ENCODE data around the gene MAP7D1.
"Not testable (repeated sequence)": the region's sequence is repeated elsewhere in the genome, so short reads cannot be mapped to it uniquely, and the experiment has no call there.

Gene MAP7D1

GRCh38 chr1:36168514-36168913, 12.6 kb downstream of the MAP7D1 start:
- DNase-seq (ENCODE audit: low spot score): no peak

GRCh38 chr1:36170643-36171412, 14.9 kb downstream of the MAP7D1 start:
- no peak for DNase-seq (ENCODE audit: low spot score)

GRCh38 chr1:36172017-36172747, 16.2 kb downstream of the MAP7D1 start:
- no peak for DNase-seq (ENCODE audit: low spot score)

- no peak for DNase-seq (ENCODE audit: low spot score)
These were observed 17.0 kb downstream of the MAP7D1 start for GRCh38 chr1:36172983-36173382.

GRCh38 chr1:36174713-36175112, 18.8 kb downstream of the MAP7D1 start:
- DNase-seq (ENCODE audit: low spot score): no peak

- no peak for DNase-seq (ENCODE audit: low spot score)
These were observed 19.5 kb downstream of the MAP7D1 start for GRCh38 chr1:36175137-36176095.

- peak; percentile 78 for DNase-seq (ENCODE audit: low spot score)
These were observed 20.4 kb downstream of the MAP7D1 start for GRCh38 chr1:36176106-36176949.

GRCh38 chr1:36177589-36178431, 21.9 kb downstream of the MAP7D1 start:
- no peak for DNase-seq (ENCODE audit: low spot score)

GRCh38 chr1:36178471-36179219, 22.7 kb downstream of the MAP7D1 start:
- DNase-seq (ENCODE audit: low spot score): peak; percentile 93

GRCh38 chr1:36179220-36179600, 23.2 kb downstream of the MAP7D1 start:
- no peak for DNase-seq (ENCODE audit: low spot score)

- peak; percentile 32 for DNase-seq (ENCODE audit: low spot score)
These were observed 26.8 kb downstream of the MAP7D1 start for GRCh38 chr1:36182734-36183133.

GRCh38 chr1:36183309-36183856, 27.4 kb downstream of the MAP7D1 start:
- no peak for DNase-seq (ENCODE audit: low spot score)

GRCh38 chr1:36187800-36188593, 32.0 kb downstream of the MAP7D1 start:
- DNase-seq (ENCODE audit: low spot score): peak; percentile 87

- not testable (repeated sequence) for DNase-seq (ENCODE audit: low spot score)
These were observed 40.8 kb downstream of the MAP7D1 start for GRCh38 chr1:36196805-36197204.

- no peak for DNase-seq (ENCODE audit: low spot score)
These were observed 42.7 kb downstream of the MAP7D1 start for GRCh38 chr1:36198641-36199040.

- no peak for DNase-seq (ENCODE audit: low spot score)
These were observed 44.2 kb downstream of the MAP7D1 start for GRCh38 chr1:36199934-36200741.

GRCh38 chr1:36203027-36203553, 47.1 kb downstream of the MAP7D1 start:
- no peak for DNase-seq (ENCODE audit: low spot score)
